ENCODE data around the gene CEP131.
"Not testable (repeated sequence)": the region's sequence is repeated elsewhere in the genome, so short reads cannot be mapped to it uniquely, and the experiment has no call there.

The CEP131 gene

GRCh38 chr17:81238815-81239713, 16.3 kb upstream of the CEP131 start, which contains the start of the genes NDUFAF8 and TEPSIN:
Gene NDUFAF8, plus strand, starts transcription at chr17:81239318. Its CDS starts 46 bp downstream, at chr17:81239364.
Gene TEPSIN, minus strand, starts transcription at chr17:81239055. Its CDS starts 22 bp downstream, at chr17:81239033.
- DNase-seq (ENCODE audit: low spot score): peak; percentile 100

- no peak for DNase-seq (ENCODE audit: low spot score)
Measured at GRCh38 chr17:81238490-81238814, 15.7 kb upstream of the CEP131 start.

- no peak for DNase-seq (ENCODE audit: low spot score)
Measured at GRCh38 chr17:81237591-81238489, 15.1 kb upstream of the CEP131 start.

- DNase-seq (ENCODE audit: low spot score): no peak
Measured at GRCh38 chr17:81236784-81237183, 14.0 kb upstream of the CEP131 start.

GRCh38 chr17:81235822-81236740, 13.3 kb upstream of the CEP131 start:
- DNase-seq (ENCODE audit: low spot score): no peak

GRCh38 chr17:81234940-81235821, 12.4 kb upstream of the CEP131 start:
- no peak for DNase-seq (ENCODE audit: low spot score)

- DNase-seq (ENCODE audit: low spot score): no peak
Measured at GRCh38 chr17:81234506-81234855, 11.7 kb upstream of the CEP131 start.

GRCh38 chr17:81233811-81234505, 11.2 kb upstream of the CEP131 start:
- DNase-seq (ENCODE audit: low spot score): no peak

- DNase-seq (ENCODE audit: low spot score): no peak
Measured at GRCh38 chr17:81233316-81233715, 10.6 kb upstream of the CEP131 start.

GRCh38 chr17:81232616-81233241, 10.0 kb upstream of the CEP131 start:
- no peak for DNase-seq (ENCODE audit: low spot score)

GRCh38 chr17:81231766-81232581, 9.2 kb upstream of the CEP131 start:
- no peak for DNase-seq (ENCODE audit: low spot score)

GRCh38 chr17:81231121-81231645, 8.4 kb upstream of the CEP131 start:
- no peak for DNase-seq (ENCODE audit: low spot score)

- DNase-seq (ENCODE audit: low spot score): peak; percentile 92
Measured at GRCh38 chr17:81230043-81230820, 7.5 kb upstream of the CEP131 start.

GRCh38 chr17:81229666-81229920, 6.8 kb upstream of the CEP131 start:
- no peak for DNase-seq (ENCODE audit: low spot score)

- no peak for DNase-seq (ENCODE audit: low spot score)
Measured at GRCh38 chr17:81228834-81229665, 6.3 kb upstream of the CEP131 start.

GRCh38 chr17:81228420-81228819, 5.7 kb upstream of the CEP131 start:
- no peak for DNase-seq (ENCODE audit: low spot score)

GRCh38 chr17:81227630-81228029, 4.9 kb upstream of the CEP131 start:
- not testable (repeated sequence) for DNase-seq (ENCODE audit: low spot score)

Data from HuH-7 (cell line).